ENCODE results near the gene UQCRH.
"Not testable (repeated sequence)": the region's sequence is repeated elsewhere in the genome, so short reads cannot be mapped to it uniquely, and the experiment has no call there.

Gene UQCRH

GRCh38 chr1:46334030-46334384 lies 30.5 kb downstream of the UQCRH start:
- no peak for DNase-seq

GRCh38 chr1:46335081-46335480 lies 31.6 kb downstream of the UQCRH start:
- no peak for DNase-seq

- DNase-seq: not testable (repeated sequence)
Measured at GRCh38 chr1:46337409-46337808, 33.9 kb downstream of the UQCRH start.

GRCh38 chr1:46340404-46341221 lies 37.1 kb downstream of the UQCRH start, which contains the start of gene NSUN4:
NSUN4 (plus strand) TSS chr1:46340807; CDS start chr1:46340827, 20 bp downstream.
- DNase-seq: peak; percentile 80

- no peak for DNase-seq
Measured at GRCh38 chr1:46341222-46342083, 38.0 kb downstream of the UQCRH start.

- no peak for DNase-seq
Measured at GRCh38 chr1:46342084-46342656, 38.7 kb downstream of the UQCRH start.

GRCh38 chr1:46342677-46343350 lies 39.3 kb downstream of the UQCRH start:
- no peak for DNase-seq

- no peak for DNase-seq
Measured at GRCh38 chr1:46343351-46343695, 39.8 kb downstream of the UQCRH start.

GRCh38 chr1:46343705-46344104 lies 40.2 kb downstream of the UQCRH start:
- DNase-seq: no peak

- no peak for DNase-seq
Measured at GRCh38 chr1:46344481-46344880, 41.0 kb downstream of the UQCRH start.

- no peak for DNase-seq
Measured at GRCh38 chr1:46345281-46345680, 41.8 kb downstream of the UQCRH start.

- no peak for DNase-seq
Measured at GRCh38 chr1:46352363-46352762, 48.9 kb downstream of the UQCRH start.

GRCh38 chr1:46355920-46356319 lies 52.4 kb downstream of the UQCRH start:
- not testable (repeated sequence) for DNase-seq

- no peak for DNase-seq
Measured at GRCh38 chr1:46362158-46362557, 58.7 kb downstream of the UQCRH start.

GRCh38 chr1:46363121-46363520 lies 59.6 kb downstream of the UQCRH start:
- no peak for DNase-seq

- no peak for DNase-seq
Measured at GRCh38 chr1:46364612-46365011, 61.1 kb downstream of the UQCRH start.

GRCh38 chr1:46365796-46366195 lies 62.3 kb downstream of the UQCRH start:
- DNase-seq: not testable (repeated sequence)

Data from effector CD4-positive, alpha-beta T cell (primary cell).